ENCODE data around the gene VAMP7.

The VAMP7 gene

DNA sequence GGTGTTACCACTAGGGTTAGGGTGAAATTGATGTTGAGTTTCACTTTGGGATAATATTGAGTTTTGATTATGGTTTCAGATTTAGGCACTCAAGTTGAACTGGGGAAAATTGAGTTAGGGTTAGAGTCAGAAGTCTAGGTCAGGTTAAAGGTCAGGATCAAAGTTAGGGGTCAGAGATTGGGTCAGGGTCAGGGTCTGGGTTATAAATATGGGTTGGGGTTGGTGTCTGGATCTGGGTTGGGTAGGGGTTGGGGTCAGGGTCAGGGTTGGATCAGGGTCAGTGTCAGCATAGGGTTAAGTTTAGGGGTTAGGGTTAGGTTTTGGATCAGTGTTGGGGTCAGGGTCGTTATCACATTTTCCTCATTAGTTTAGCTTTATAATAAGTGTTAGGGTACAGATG, 73.6 kb downstream of the VAMP7 start:
- Mint-ChIP-seq H3K9me3 (peaks cover 26% of the 10 kb centered on the region), H3K4me3 (no peak overlapping the region), H3K4me1 (no peaks in the 10 kb centered on the region), H3K27me3 (ENCODE audit: low read depth, poor library complexity) (peaks cover 4% of the 10 kb centered on the region), H3K36me3 (ENCODE audit: low read depth) (no peaks in the 10 kb centered on the region), H3K27ac (no peak overlapping the region)
- TF ChIP-seq, protein P1, sequence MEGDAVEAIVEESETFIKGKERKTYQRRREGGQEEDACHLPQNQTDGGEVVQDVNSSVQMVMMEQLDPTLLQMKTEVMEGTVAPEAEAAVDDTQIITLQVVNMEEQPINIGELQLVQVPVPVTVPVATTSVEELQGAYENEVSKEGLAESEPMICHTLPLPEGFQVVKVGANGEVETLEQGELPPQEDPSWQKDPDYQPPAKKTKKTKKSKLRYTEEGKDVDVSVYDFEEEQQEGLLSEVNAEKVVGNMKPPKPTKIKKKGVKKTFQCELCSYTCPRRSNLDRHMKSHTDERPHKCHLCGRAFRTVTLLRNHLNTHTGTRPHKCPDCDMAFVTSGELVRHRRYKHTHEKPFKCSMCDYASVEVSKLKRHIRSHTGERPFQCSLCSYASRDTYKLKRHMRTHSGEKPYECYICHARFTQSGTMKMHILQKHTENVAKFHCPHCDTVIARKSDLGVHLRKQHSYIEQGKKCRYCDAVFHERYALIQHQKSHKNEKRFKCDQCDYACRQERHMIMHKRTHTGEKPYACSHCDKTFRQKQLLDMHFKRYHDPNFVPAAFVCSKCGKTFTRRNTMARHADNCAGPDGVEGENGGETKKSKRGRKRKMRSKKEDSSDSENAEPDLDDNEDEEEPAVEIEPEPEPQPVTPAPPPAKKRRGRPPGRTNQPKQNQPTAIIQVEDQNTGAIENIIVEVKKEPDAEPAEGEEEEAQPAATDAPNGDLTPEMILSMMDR (IDR thresholded peaks at IDR 0.05) = no peak
- no peak for DNase-seq

DNA sequence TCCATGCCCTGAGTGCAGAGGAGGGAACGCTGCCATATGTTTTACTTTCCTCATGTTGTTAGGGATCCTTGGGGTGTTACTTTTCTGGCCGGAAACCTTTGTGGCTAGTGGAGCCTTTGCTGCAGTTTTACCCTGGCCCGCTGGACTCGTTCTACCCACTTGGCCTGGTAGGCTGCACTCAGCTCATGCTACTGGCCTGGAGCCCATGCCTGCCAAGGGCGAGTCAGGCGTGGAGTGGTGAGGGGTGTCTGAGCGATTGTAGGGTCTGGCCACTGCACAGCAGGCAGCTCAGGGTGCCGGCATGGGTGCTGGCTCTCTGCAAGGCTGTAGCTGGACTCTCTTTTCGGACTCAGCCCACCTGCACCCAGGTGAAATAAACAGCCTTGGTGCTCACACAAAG, 75.0 kb downstream of the VAMP7 start:
- no peaks in the 10 kb centered on the region for H3K4me1 Mint-ChIP-seq
- TF ChIP-seq, protein P1 (IDR thresholded peaks at IDR 0.05) = no peak
- peaks cover 4% of the 10 kb centered on the region for H3K27me3 Mint-ChIP-seq (ENCODE audit: low read depth, poor library complexity)
- no peak overlapping the region for H3K4me3 Mint-ChIP-seq
- no peaks in the 10 kb centered on the region for H3K36me3 Mint-ChIP-seq (ENCODE audit: low read depth)
- peaks cover 26% of the 10 kb centered on the region for H3K9me3 Mint-ChIP-seq
- no peak overlapping the region for H3K27ac Mint-ChIP-seq
- DNase-seq = no peak

DNA sequence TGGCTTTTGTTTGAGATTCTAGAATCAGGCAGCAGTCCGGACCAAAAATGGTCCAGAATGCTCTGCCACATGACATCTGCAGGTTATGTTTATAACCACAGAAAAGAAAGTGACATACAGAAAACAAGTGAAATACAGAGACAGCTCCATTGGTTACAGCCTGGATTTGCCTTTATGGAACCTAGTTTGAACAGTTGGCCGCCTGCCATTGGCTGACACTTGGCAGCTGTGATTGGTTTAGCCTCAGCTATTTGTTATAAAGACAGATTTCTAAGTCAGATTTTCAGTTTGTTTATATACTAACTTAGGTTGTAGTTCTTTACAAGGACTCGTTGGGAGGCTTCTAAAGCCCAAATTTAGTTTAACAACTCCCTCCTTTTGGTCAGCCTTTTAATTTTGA, 75.5 kb downstream of the VAMP7 start:
- H3K4me3 Mint-ChIP-seq = no peak overlapping the region
- no peaks in the 10 kb centered on the region for H3K36me3 Mint-ChIP-seq (ENCODE audit: low read depth)
- no peak overlapping the region for H3K27ac Mint-ChIP-seq
- TF ChIP-seq, protein P1 (IDR thresholded peaks at IDR 0.05) = no peak
- peaks cover 29% of the 10 kb centered on the region for H3K9me3 Mint-ChIP-seq
- no peak for DNase-seq
- peaks cover 4% of the 10 kb centered on the region for H3K27me3 Mint-ChIP-seq (ENCODE audit: low read depth, poor library complexity)
- H3K4me1 Mint-ChIP-seq = no peaks in the 10 kb centered on the region

DNA sequence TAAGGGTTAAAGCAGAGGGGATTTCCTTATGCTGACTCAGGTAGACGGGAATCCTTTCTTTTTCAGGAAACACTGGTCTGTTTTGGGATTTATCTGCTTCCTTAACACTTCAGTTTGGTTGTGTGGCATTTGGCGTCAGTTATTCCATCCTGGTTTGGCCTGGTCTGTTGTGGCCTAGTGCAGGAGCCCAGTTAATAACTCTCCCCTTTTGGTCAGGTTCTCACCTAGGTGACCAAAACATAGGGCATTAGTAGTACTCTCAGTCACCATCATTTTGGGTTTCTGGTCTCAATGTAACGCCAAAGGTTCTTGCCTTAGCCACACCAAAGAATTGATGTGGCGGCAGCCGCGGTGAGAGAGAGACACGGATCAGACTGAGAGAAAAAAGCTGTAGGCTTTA, 76.7 kb downstream of the VAMP7 start:
- peaks cover 37% of the 10 kb centered on the region for H3K9me3 Mint-ChIP-seq
- DNase-seq = no peak
- H3K36me3 Mint-ChIP-seq (ENCODE audit: low read depth) = no peaks in the 10 kb centered on the region
- TF ChIP-seq, protein P1 (IDR thresholded peaks at IDR 0.05) = no peak
- H3K27ac Mint-ChIP-seq = peak overlapping the region; percentile 74
- peaks cover 4% of the 10 kb centered on the region for H3K27me3 Mint-ChIP-seq (ENCODE audit: low read depth, poor library complexity)
- no peaks in the 10 kb centered on the region for H3K4me1 Mint-ChIP-seq
- no peak overlapping the region for H3K4me3 Mint-ChIP-seq

DNA sequence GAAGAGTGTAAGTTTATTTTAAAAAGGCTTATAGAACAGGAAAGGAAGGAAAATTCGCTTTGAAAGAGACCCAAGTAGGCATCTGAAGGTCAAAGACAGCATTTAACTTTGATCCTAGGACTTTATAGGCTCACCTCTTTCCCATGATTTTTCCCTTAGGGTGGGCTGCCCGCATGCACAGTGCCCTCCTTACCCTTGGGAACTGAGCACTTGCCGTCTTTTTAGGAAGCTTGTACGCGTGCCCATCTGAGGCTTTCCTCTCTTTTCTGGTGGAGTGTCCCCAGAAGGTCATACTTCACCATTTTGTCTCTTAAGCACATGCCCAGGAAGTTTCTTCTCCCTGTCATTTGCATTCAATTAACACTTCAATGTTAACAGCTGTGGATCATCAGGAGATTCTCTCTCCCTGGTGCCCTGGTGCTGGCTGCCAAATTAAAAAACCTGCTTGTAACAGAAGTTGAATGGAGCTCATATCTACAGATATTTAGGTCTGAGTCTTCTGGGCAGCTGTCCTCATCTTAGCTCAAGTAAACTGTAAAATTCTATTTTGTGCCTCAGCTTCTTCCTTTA, 78.0 kb downstream of the VAMP7 start:
- TF ChIP-seq, protein P1 (IDR thresholded peaks at IDR 0.05) = no peak
- DNase-seq = no peak
- H3K4me3 Mint-ChIP-seq = no peak overlapping the region
- no peaks in the 10 kb centered on the region for H3K4me1 Mint-ChIP-seq
- no peak overlapping the region for H3K27ac Mint-ChIP-seq
- H3K27me3 Mint-ChIP-seq (ENCODE audit: low read depth, poor library complexity) = peaks cover 4% of the 10 kb centered on the region
- no peaks in the 10 kb centered on the region for H3K36me3 Mint-ChIP-seq (ENCODE audit: low read depth)
- H3K9me3 Mint-ChIP-seq = peaks cover 48% of the 10 kb centered on the region

DNA sequence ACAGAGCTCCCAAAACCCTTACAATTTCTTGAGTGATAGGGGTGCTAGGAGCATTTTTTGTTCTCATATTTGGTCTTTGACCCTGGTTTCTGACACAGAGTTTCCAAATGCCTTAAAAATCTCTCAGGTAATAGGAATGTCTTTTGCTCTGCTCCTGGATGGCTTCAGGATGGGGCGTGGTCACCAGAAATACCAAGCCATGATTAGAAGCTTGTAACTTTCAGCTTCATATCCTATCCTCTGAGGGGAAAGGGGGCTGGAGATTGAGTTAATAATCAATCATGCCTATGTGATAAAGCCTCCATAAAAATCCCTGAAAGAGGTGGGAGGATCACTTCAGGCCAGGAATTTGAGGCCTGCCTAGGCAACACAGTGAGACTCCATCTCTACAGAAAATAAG, 81.8 kb downstream of the VAMP7 start:
- Mint-ChIP-seq H3K36me3 (ENCODE audit: low read depth) (no peaks in the 10 kb centered on the region), H3K9me3 (peaks cover 58% of the 10 kb centered on the region), H3K4me1 (no peaks in the 10 kb centered on the region), H3K27me3 (ENCODE audit: low read depth, poor library complexity) (peaks cover 4% of the 10 kb centered on the region), H3K27ac (no peak overlapping the region), H3K4me3 (no peak overlapping the region)
- TF ChIP-seq, protein P1 (IDR thresholded peaks at IDR 0.05) = no peak
- DNase-seq = no peak

All from nephron progenitor cell (in vitro differentiated cells).